NT2/D1 (cell line): Measurements from ENCODE around the gene FSD1.

Source experiments
- YY1 ChIP-seq: IDR thresholded peaks from 2 replicates; pipeline ENCODE4 v1.6.1; 2011; ENCODE audit not compliant: insufficient read length, insufficient read depth
- ZNF274 ChIP-seq: IDR thresholded peaks from 2 replicates; pipeline ENCODE4 v1.6.1; 2011; ENCODE audit warnings: mild to moderate bottlenecking, low read depth, low read length

GRCh38 chr19:4302243-4302640 is 2.2 kb upstream of the FSD1 start, which contains the start of gene TMIGD2:
- no peak for TF ChIP-seq ZNF274
- no peak for TF ChIP-seq YY1
